Mucosa of gallbladder (tissue), 1 donor: ENCODE results near the gene PLCD4. TPM values are rescaled to one million over a fixed set of nuclear protein-coding genes. Genes with fewer than 3 reads are reported as not detected.
A peak's percentile ranks its signal among the peaks of the same experiment; 100 is the strongest.

Experiments used
- DNase-seq: peaks from one replicate; pipeline ENCODE4 v3.0.0-alpha.2; 2020; ENCODE audit warnings: low spot score
- total RNA-seq: library from RNA; stranded (reverse); gene quantifications from one replicate; pipeline ENCODE4 v1.2.1, GENCODE V29; 2021
- donor health status: DM: no; HTN: no; CAD: no.

The PLCD4 gene
- total RNA-seq, 1 donor from 2014 or later = 0.49 TPM

DNA sequence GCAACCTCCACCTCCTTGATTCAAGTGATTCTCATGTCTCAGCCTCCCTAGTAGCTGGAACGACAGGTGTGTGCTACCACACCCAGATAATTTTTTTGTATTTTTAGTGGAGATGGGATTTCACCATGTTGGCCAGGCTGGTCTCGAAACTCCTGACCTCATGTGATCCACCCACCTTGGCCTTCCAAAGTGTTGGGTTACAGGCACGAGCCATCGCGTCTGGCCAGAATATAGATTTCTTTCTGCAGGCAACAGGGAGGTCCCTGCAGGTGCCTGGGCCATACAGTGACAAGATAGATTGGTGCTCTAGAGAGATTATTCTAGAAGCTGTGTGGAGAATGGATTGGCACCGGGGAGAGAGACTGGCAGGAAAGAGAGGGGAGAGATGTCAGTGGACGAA lies 13.3 kb downstream of the PLCD4 start:
- no peak for DNase-seq

DNA sequence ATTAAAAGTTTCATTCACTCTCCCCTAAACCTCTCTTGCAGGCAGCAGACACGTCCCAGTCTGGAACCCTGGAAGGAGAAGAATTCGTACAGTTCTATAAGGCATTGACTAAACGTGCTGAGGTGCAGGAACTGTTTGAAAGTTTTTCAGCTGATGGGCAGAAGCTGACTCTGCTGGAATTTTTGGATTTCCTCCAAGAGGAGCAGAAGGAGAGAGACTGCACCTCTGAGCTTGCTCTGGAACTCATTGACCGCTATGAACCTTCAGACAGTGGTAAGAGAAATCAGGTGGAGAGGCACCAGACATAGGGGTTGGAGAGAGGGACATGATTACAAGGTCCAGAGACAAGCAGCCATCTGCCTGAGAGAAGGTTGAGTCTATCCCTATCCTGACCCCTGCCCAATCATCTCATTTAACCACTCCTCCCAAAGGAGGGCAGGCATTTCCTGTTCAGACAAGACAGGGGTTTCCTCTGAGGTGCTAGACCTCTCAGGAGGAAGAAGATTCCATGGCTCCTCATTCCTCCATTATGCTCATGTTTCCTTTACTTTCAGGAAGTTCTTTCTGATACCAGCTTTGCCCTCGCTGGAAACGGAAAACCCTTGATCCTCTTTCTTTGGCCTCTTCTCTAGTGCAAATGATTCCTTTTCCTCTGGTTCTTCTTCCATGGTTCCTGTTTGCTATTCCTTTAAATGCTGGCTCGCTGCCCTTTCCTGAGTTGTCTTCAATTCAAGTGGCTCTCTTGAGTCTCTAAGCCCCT lies 15.1 kb downstream of the PLCD4 start:
- DNase-seq = no peak

DNA sequence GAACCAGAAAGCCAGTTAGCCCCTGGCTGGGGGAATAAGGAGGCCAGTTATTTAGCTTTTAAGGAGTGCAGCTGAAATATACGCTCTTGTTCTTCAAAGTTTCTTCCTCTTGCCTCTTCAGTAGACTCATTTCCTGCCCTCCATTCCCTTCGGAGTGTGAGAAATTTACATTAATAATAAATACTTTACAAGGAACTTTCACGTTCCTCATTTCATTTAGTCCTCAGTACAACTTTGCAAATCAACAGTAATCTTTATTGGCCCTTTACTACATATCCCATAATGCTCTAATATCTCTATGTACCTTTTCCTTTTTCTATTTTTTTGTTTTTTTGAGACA lies 15.6 kb downstream of the PLCD4 start:
- no peak for DNase-seq

DNA sequence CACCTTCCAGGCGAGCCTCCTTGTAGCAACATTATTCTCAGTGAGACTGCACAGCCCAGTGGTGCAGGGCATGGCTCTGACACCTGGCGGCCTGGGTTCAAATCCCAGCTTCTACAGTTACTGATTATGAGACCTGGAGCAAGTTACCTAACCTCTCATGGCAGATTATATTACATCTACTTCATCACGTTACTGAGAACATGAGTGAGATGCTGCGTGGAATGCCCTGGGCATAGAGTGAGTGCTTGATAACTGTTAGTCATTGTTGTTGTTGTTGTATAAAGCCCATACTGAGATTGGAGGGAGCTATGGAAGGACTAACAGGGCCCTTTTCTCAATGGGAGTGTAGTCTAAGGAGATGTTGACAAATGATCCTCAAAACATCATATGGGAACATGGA lies 18.7 kb downstream of the PLCD4 start:
- no peak for DNase-seq

DNA sequence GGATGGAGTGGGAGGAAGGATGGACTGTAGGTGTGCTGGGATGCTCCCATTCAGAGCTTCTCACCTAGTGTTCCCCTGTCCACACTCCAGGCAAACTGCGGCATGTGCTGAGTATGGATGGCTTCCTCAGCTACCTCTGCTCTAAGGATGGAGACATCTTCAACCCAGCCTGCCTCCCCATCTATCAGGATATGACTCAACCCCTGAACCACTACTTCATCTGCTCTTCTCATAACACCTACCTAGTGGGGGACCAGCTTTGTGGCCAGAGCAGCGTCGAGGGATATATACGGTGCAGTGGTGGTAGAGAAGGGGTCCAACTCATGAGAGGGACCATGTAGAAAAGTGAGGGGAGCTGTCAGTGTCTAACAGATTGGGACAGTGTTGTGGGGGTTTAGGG lies 20.2 kb downstream of the PLCD4 start:
- no peak for DNase-seq

DNA sequence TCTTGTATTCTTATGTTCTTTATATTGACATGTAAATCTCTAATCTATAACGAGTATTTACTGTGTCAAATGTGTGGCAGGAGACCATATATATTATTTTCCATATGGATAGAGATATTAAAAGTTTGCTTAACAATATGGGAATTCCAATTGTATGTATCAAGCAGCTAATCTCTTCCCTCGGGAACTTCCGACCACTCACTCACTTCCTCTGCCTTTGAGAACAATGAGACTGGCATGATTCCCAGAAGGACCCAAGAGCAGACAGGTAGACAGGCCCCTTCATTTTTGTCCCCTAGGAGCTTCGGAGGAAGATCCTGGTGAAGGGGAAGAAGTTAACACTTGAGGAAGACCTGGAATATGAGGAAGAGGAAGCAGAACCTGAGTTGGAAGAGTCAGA lies 24.1 kb downstream of the PLCD4 start:
- DNase-seq = no peak

DNA sequence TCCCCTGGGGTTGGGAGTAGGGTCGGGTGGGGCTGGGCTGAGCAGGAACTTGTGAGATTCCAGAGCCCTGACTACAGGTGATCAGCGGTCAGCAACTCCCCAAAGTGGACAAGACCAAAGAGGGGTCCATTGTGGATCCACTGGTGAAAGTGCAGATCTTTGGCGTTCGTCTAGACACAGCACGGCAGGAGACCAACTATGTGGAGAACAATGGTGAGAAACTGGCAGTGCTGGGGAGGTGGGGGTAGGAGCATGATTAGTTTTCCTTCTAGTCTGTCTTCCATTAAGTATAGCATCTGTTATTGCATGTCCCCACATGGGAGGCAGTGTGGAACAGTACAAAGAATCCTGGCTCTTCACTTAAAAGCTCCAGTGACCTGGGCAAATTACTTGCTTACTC lies 28.0 kb downstream of the PLCD4 start:
- DNase-seq = no peak

DNA sequence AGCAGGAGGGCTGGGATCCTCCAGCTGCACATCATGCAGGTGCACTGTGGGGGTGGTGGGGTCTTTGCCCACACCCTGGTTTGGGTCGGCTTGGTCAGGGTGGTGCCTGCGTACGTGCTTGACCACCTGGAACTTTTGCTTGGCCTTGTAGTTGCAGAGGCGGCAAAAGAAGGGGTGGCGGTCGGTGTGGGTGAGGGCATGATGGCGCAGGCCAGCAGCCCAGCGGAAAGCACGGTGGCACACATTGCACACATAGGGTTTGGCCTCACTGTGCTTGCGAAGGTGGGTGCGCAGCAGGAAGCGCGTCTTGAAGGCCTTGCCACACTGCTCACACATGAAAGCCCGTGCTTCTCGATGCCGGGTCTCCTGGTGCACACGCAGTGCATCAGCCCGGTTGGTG lies 30.7 kb downstream of the PLCD4 start:
- DNase-seq = no peak

DNA sequence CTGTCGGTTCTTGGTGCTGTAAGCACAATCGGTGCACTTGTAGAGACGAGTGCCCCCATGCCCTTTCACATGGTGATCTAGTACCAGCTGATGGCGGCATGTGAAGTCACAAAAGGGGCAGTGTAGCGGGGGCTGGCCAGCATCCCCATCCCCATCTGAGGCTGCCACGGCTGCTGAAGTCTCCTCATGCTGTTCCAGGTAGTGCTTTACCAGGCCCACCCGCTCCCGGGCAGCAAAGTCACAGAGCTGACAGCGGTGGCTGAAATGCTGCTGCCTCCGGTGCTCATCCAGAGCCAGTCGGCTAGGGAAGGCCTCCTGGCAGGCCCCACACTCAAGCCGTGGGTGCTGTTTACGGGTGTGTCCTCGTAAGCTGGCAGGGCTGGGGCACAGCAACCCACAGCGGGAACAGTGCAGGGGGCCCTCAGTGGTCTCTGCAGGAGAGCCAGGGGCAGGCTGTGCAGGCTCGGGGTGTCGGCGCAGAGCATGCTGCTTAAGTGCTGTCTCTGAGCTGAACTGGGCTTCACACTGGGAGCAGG lies 34.5 kb downstream of the PLCD4 start:
- DNase-seq = no peak

DNA sequence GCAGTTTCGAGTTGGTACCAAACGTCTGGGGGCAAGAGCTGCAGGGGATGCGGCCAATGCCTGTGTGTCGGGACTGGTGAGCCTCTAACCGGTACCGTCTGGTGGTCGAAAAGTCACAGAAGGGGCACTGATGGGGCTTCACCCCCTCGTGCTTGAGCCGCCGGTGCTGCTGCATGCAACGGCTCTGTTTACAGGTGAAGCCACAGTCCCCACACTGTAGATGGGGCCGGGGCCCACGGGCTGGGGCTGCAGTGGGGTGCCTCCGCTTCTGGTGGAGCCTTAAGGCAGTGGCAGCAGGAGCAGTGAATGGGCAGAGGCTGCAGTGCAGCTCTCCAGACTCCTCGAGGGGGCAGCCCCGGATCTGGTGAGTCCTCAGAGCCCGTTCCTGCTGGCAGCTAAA lies 35.1 kb downstream of the PLCD4 start:
- DNase-seq = no peak

DNA sequence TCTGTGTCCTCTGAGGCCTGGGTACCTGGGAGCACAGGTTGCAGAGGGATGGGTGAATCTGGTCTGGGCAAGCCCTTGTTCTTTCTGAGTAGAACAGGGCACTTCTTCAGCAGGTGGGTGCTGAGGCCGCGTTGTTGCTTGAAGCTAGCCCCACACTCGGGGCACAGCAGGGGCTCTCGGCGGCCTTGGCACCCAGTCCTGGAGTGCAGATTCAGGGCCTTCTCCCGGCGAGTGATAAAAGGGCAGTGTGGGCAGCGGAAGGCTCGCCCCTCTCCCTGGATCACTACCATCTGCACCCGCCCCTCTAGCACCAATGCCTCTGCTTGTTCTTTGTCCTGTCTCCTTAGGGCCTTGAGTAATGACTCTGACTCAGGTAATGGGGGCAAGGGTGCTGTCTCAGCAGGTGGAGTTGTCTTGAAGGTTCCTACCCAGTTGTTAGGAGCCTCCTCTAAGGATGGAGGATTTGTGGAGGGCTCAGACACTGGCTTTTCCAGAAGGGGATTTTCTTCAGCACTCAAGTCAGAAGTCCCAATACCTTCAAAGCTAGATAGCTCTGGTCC lies 36.1 kb downstream of the PLCD4 start:
- no peak for DNase-seq

DNA sequence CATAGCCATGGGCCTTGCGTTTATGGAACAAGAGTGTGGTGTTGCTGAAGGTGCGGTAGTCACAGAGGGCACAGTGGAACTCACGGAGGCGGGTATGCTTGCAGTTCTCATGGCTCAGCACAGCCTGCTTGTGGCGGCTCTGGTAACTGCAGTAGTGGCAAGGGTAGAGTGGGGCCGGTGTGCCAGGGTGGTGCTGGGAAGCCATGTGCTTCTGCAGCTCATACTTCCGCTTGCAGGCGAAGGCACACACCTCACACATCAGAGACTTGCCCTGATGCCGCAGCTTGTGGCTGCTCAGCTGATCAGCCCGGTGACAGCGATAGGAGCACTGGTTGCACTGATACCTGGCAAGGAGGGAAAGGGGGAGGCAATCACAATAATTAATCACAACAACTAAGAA lies 37.0 kb downstream of the PLCD4 start:
- DNase-seq = peak; percentile 36

DNA sequence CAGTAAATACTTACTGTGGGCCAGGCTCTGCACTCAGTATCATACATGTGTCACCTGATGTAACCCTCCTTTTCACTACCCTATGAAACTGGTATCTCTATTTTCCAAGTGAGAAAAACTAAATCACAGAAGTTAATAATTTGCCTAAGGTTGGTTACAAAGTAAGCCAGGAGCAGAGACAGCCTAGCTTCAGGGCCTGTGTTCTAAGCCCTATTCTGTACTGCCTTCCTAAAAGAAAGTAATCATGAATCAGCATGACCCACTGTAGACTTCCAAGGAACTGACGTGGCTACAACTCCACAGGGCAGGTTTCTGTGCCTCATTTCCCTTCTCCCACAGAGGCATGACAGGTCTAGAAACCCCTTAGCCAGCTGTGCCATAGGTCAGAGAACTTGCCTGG lies 37.4 kb downstream of the PLCD4 start:
- no peak for DNase-seq

DNA sequence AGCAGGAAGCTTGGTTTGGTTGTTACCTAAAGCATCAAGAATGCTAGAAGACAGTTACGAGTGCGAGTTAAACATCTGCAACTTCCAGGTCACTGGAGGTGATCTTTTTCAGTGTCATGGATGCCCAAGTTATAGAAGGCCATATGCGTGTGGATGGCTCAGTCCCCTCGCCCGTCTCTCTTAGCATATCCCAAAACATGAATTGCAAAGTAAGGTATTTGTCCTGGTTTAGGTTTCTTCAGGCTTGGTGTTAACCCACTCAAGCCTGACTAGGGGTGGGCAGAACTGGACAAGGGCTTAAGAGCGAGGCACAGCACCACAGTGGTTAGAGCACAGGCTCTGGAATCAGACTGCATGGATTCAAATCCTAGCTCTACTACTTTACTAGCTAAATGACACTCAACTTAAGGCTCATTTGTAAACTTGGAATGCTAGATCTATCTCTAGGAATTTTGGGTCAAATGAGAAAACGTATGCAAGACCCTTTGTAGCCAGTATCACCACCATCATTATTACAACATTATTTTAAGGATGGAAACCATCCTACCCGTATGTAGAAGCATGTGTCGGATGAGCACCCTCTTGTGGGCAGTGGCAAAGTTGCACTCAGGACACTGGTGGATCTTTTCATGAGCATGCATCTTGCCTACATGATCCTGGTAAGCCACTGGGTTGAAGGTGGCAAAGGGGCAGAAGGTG lies 40.5 kb downstream of the PLCD4 start:
- DNase-seq = peak; percentile 53

DNA sequence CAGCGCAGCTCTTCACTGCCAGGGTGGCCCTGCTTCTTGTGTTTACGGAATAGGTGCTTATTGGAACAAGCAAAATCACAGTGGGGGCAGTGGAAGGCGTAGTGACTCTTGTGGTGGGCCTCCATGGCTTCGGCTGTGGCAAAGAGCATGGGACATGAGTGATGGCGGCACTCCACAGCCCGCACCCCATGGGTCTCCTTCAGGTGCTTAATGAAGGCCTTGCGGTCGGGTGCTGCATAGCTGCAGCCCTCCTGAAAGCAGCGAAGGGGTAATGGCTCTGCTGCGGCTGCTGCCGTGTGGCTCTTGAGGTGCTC lies 41.0 kb downstream of the PLCD4 start:
- DNase-seq = no peak

DNA sequence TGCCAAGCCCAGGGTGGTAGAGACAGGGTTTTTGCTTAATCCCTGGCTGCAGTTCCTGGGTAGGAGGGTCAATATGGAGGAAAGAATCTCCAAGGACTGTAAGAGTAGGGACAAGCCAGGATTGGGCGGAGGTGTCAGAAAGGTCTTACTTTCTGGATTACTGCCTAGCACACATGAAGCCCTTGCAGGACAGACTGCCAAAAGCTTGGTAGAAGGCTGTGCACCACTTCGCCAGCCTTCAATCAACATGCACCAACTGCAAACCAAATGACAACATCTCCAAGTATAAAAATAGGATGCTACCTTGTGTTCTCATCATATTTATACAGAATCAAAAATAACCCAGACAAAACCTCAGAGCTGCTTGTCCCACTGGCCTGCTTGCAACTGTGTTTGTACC lies 48.1 kb downstream of the PLCD4 start:
- no peak for DNase-seq

DNA sequence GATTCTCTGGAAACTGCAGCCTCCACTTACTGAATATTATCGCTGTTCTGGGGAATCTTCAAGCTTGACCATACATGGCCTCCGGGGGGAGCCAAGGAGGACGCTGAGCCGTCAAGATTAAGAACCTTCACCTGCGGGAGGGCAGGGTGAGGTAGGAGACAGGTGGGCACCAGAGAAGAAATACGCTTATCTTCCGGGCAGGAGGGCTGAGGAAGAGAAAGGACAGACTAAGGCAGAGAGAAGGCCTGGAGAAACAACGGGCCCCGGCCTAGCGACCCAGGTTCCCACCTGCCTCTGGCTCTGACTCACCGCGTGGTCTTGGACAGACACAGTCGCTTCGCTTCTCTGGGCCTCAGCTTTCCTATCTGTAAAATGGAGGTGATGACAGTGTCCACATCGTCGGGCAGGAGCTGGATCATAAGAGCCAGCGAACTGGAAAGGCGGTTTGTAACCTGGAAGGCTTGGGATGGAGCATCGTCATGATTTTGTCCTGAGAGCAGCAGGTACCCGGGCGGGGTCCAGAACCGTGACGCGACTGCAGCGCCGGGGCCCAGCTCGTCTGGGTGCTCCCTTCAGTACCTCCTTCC lies 51.1 kb downstream of the PLCD4 start:
- DNase-seq = no peak

DNA sequence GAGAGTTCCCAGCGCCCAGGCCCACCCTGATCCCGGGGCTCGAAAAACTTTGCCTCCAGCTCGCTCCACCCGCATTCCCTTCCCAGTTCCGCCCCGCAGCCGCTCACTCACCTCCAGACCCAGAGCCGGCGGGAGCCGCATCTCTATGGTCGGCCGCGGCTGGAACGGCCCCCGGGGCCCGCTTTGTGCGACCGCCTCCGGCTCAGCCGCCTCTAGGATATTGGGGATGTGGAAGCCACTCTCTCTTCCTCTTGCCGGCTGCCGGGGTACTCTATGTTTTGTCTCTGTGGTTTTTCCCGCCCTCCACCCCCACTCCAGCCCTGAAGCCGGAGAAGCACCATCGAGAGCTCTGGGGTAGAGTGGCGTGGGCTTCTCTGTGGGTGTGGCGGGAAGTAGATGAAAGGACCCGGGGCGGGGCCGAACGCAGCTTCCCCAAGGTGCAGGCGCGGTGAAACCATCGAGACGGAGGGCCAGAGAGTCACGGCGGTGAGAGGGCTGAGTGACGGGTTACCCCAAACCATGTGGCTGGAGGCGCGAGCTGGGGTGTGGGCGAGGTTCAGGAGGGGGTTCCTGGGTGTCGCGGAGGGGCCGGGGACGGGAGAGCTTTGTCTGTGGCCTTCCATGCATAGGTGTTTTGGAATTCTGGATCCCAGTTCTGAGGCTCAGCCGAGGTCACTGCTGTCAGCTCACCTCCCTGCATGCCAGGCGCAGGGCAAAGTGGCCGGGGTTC lies 51.7 kb downstream of the PLCD4 start, which contains the start of the genes BCS1L and ZNF142:
BCS1L (plus strand) TSS at position 426 of the 730 bp plus-strand sequence. CDS start 1,305 bp downstream, outside the sequence.
ZNF142 (minus strand) TSS at position 366 of the 730 bp plus-strand sequence. CDS start 3,194 bp downstream, outside the sequence.
- DNase-seq = peak; percentile 93

DNA sequence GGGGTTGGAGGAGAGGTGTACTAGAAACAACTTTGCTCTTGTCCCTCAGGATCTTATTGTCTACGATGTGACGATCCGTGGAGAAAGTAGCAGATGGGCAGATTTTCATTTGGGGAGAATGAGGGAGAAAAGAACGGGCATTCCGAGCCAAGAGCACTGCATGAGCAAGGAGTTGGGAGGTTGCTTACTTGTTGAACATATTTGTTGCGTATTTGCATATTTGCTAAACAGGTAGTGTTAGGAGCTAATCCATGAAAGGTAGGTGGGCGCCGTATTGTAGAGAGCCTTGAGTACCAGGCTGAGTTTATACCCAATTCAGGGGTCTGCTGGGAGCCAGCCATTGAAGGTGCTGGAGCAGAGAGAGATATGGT lies 52.3 kb downstream of the PLCD4 start:
- no peak for DNase-seq

DNA sequence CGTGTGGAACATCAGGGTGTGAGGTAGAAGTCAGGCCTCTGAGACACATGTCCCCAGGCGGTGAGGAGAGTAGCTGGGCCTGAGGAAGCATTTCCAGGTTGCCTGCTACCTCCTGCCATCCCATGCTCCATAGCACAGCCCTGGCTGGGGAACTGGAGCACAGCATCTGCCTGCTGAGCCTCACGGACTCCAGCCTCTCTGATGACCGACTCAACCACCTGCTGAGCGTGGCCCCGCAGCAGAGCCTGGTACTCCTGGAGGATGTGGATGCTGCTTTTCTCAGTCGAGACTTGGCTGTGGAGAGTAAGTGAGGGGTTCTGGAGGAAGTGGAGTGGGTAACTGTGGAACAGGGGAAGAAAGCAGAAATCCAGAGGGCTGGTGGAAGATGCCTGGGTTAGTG lies 54.7 kb downstream of the PLCD4 start:
- DNase-seq = no peak

DNA sequence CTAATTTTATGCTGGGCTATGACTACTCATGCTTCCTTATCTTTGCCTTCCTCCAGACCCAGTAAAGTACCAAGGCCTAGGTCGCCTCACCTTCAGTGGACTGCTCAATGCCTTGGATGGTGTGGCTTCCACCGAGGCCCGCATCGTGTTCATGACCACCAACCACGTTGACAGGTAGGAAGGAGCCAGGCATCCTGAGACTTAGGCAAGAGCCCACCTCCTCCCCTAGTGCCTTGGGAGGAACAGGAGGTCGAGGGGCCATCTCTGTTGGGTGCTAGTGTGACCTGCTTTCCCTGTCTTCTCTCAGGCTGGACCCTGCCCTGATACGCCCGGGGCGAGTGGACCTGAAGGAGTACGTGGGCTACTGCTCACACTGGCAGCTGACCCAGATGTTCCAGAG lies 55.1 kb downstream of the PLCD4 start:
- no peak for DNase-seq

DNA sequence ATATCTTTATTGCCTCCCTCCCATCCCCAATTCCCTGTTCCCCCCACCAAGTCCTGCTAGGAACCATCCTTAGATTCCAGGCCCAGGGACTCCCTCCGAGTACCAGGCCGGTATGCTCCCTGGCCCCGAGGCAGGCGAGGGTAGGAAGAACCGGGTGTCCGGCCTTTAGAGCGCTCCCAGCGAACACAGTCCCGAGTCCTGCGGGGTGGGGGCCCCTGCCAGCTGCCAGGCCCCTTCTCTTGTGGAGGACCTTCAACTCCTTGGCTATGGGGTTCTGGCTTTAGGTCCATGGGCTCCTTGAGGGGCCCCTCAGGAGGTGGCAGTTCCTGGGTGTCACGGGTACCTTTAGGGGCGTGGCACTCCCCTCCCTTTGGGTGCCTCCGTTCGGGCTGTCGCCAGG lies 56.2 kb downstream of the PLCD4 start:
- DNase-seq = no peak
